ENCODE results near the gene FOXQ1.

Gene FOXQ1

GRCh38 chr6:1285556-1285955, 26.3 kb upstream of the FOXQ1 start:
- no peak for TF ChIP-seq CTCF (IDR thresholded peaks at IDR 0.05)

- no peak for TF ChIP-seq CTCF (IDR thresholded peaks at IDR 0.05)
These were observed 25.9 kb upstream of the FOXQ1 start for GRCh38 chr6:1285956-1286355.

GRCh38 chr6:1287103-1287591, 24.8 kb upstream of the FOXQ1 start:
- no peak for TF ChIP-seq CTCF (IDR thresholded peaks at IDR 0.05)

- no peak for TF ChIP-seq CTCF (IDR thresholded peaks at IDR 0.05)
These were observed 21.8 kb upstream of the FOXQ1 start for GRCh38 chr6:1290086-1290485.

- TF ChIP-seq CTCF (IDR thresholded peaks at IDR 0.05) = no peak
These were observed 21.1 kb upstream of the FOXQ1 start for GRCh38 chr6:1290805-1291204.

GRCh38 chr6:1291381-1291780, 20.5 kb upstream of the FOXQ1 start:
- no peak for TF ChIP-seq CTCF (IDR thresholded peaks at IDR 0.05)

GRCh38 chr6:1295420-1295819, 16.5 kb upstream of the FOXQ1 start:
- no peak for TF ChIP-seq CTCF (IDR thresholded peaks at IDR 0.05)

GRCh38 chr6:1296079-1296478, 15.8 kb upstream of the FOXQ1 start:
- no peak for TF ChIP-seq CTCF (IDR thresholded peaks at IDR 0.05)
